ENCODE measurements around the gene PLXNB2. TPM values are rescaled to one million over a fixed set of nuclear protein-coding genes. Genes with fewer than 3 reads are reported as not detected.

PLXNB2 gene
- total RNA-seq, 1 donor from 2014 or later, result 20.8 TPM

DNA sequence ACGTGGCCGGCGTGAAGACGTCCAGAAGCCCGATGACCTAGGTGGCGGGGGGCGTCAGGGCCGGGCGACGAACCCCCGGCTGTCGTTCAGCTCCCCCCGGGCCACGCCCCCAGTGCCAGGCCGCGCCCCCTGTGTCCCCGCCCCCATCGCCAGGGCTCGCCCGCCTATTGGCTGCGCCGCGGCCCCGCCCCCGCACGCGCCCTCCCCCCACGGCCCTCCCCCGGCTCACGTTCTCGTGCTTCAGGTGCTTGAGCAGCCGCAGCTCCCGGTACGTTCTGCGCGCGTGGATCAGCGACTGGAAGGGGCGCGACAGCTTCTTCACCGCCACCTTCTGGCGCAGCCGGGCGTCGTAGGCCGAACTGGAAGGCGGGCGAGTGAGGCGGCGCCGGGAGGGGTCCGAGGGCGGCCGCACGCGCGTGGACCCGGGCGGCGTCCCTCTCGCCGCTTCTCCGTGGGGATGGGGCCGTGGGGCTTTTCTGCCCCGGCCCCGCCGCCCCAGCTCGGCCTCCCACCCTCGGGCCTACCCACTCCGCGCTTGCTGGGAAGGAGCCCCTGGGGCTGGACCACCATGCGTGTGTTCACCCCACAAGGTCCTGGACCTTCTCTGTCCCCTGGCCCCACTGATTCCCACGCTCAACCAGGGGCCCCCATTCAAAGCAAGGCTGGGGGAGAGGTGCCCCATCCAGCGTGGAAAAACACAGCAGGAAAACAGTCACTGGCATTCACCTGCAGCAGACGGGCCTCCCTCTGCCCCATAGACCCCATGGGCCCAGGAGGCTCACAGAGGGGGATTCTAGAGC is 39.7 kb downstream of the PLXNB2 start:
- intact Hi-C loops (cut with micrococcal nuclease), result no loop called here

DNA sequence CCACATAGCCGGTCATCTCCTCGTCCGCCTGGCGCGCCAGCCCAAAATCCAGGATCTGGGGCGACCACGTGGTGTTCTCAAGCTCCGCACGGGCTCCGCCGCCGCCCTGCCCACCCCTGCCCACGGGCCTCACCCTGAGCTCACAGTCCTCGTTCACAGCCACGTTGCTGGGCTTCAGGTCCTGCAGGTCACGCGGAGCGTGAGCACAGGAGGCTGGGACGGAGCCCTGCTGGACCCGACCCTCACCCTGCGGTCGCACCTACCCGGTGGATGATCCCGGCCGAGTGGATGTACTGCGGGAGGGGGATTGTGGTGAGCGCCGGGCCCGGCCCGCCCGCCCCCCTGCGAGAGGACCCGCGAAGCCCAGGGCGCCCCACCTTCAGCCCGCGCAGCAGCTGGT is 40.5 kb downstream of the PLXNB2 start:
- intact Hi-C loops (cut with micrococcal nuclease), result no loop called here

GRCh38 chr22:50264946-50265669 is 42.3 kb downstream of the PLXNB2 start:
- intact Hi-C loops (cut with micrococcal nuclease), result no loop called here

- intact Hi-C loops (cut with micrococcal nuclease), result no loop called here
Measured at GRCh38 chr22:50264104-50264745, 43.2 kb downstream of the PLXNB2 start.

DNA sequence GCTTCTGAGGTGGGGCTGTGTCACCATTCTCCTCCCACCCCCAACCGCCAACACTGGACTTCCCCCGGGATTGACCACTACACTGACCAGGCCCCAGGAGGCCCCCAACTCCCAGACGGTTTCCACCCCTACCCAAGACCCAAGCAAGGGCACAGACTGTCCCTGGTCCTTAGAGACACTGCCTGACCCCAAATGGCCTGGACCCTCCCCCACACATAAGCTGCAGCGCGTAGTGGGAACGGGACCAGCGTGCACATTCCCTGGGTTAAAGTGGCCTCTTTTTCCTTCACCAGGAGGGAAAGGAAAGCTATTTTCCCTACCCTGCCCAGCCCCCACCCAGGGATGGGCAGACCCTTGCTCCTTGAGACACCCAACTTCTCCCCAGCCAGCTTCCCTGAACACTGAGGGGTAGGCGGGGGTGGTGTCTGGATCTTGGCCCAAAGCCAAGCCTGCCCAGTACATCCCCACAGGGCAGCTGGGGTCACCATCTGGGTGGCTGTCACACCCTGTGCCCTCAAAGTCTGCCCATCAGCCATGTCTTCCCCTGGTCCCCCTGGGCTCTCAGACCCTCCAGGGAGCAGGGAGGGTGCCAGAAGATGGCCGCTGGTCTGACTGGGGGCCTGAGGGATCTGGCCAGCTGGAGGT is 44.4 kb downstream of the PLXNB2 start:
- intact Hi-C loops (cut with micrococcal nuclease), result no loop called here

DNA sequence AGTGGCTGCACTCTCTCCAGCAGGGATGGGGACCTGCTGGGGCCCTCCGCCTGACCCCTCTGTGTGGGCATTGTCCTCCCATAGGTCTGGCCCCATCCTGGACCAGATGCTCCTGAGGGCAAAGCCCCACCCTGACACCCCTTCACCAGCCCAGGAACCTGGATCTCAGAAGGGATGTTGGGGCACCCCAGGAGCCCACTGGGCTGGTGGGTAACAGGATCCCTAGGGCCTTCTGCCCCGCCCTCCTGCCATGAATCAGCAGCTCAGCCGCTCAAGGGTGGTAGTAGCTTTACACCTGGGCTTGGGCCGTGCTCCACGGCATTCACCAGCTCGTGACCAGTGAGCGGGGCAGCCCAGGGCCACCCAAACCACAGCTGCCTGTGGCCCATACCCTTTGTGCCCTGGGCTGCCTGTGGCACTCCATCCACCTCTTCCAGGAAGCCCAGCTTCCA is 45.0 kb downstream of the PLXNB2 start:
- intact Hi-C loops (cut with micrococcal nuclease), result no loop called here

GRCh38 chr22:50261615-50262459 is 45.6 kb downstream of the PLXNB2 start, which contains the start of gene MAPK12:
MAPK12 (minus strand) TSS chr22:50261683; CDS start chr22:50261509, 174 bp downstream.
- intact Hi-C loops (cut with micrococcal nuclease), result no loop called here

GRCh38 chr22:50260801-50261614 is 46.4 kb downstream of the PLXNB2 start:
- intact Hi-C loops (cut with micrococcal nuclease), result no loop called here

- intact Hi-C loops (cut with micrococcal nuclease), result no loop called here
Measured at GRCh38 chr22:50260434-50260800, 47.0 kb downstream of the PLXNB2 start.

DNA sequence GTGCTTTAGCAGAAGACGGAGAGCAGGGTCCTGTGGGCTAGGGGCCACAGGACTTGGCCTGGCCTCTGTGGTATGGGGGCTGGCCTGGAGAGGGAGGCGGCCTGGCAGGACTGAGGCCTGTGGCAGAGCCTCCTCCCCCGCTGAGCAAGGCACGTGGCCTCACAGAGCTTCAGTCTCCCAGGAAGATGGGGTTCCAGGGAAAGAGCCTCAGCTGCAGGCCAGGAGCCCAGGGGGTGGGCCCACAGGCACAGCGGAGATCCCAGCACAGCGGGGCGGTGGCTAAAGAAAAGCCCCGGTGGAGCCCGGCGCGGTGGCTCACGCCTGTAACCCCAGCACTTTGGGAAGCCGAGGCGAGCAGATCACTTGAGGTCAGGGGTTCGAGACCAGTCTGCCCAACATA is 48.1 kb downstream of the PLXNB2 start:
- intact Hi-C loops (cut with micrococcal nuclease), result no loop called here

- intact Hi-C loops (cut with micrococcal nuclease), result no loop called here
Measured at GRCh38 chr22:50258361-50259292, 48.8 kb downstream of the PLXNB2 start.

DNA sequence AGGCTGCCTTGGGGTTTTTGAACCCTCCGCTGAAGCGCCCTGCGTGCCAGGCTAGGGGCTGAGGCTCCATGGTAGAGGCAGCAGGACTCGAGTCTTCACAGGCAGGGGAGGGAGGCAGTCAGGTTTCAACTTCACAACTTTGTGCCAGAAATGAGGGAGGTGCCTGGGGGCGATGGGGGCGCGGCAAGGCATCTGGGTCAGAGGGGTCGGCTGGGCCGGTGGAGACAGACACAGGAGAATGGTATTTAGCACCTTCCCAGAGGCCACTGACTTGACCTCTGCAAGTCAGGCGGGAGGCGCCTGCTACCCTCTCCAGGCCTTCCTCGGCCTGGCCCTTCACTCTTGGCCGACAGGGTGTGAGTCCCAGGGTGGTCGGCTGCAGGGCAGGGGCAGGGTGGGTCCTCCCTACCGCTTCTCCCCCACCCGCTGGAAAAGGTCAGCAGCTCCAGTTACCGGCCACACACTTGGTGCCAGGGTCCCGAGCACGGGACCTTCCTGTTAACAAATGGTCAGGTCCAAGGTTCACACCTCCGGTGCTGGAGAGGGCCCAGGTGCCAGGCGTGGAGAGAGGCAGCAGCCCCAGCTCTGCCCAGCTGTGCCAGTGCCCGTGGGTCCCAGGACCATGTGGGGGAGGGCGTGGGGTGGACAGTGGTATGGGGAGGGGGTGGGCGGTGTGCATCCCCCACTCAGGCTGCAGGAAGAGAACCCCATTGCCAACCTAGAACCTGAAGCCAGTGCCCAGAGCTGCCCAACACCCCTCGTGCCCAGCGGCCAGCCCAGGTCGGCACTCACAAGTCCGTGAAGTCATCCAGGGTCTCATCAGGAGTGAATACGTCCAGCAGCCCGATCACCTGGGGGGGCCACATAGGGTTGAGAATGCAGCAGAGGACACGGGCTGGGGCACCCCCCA is 49.7 kb downstream of the PLXNB2 start:
- intact Hi-C loops (cut with micrococcal nuclease), result no loop called here

DNA sequence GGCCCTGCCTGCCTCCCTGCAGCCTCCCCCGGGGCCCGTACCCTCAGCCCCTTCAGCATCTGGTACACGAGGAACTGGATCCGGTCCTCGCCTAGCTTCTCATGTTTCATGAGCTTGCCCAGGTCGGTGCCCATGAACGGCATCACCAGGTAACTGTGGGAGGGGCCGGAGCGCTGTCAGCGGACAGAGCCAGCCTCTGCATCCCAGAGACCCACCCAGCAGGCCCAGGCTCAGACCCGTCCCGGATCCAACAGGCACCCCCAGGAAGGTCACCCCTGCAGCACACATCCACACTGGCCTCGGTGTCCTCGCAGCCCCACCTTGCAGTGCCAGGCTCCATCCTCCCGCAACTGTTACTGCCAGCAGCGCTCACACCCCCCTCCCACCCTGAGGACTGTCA is 50.4 kb downstream of the PLXNB2 start:
- intact Hi-C loops (cut with micrococcal nuclease), result no loop called here

DNA sequence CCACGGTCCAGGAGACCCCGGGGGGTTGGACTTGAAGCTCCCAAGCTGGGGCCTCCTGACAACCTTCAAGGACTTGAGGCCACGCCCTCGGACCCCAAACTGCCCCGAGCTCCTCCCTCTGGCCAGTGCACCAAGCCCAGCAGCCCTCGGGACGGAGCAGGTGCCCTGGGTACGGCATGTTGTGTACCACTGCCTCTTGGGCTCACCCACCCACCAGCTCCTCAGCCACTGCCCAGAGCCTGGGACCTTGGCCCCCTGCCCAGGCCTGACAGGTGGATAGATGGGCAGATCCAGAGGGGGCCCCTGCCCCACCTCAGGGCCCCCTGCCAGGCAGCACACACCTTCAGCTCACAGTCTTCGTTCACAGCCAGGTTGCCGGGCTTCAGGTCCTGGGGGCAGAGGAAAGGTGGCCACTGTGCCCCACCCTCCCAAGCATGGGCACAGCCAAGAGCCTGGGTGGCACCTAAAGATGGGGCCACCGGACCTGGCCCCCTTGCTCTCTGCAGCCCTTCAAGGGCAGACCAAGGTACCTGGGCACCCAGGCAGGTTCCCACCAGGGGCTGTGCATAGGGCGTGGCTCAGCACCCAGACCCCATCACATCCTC is 51.1 kb downstream of the PLXNB2 start:
- intact Hi-C loops (cut with micrococcal nuclease), result no loop called here

DNA sequence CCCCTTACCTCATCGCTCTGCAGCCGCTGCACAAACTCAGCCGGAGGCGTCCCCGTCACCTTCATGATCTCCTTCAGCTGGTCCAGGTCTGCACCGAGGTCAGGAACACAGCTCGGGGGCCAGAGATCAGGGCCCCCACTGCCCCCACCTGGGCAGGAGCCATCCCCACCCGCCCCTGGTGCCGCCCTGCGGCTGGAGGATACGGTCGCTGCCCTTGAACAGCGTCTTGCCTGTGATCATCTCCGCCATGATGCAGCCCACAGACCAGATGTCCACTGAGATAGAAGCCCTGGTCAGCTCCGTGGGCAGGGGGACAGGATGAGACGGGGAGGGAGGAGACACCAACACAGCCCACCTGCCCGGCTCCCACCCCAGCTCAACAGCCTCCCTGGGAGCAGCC is 51.8 kb downstream of the PLXNB2 start:
- intact Hi-C loops (cut with micrococcal nuclease), result no loop called here

GRCh38 chr22:50255099-50255498 is 52.3 kb downstream of the PLXNB2 start:
- intact Hi-C loops (cut with micrococcal nuclease), result no loop called here

GRCh38 chr22:50253941-50254340 is 53.5 kb downstream of the PLXNB2 start:
- intact Hi-C loops (cut with micrococcal nuclease), result no loop called here

Data from T-helper 1 cell treated with Interleukin-12 subunit alpha and Interleukin-12 subunit beta and Interleukin-4 antibody, amounts not matched to agents 30 ng/mL and 1 ng/mL, for 36 hours (primary cell).